Spleen (tissue), 7 donors: Measurements from ENCODE around the gene MYOCD.

Experiments used
- POLR2A ChIP-seq, 3 donors: fragments of 450-650 bp; IDR thresholded peaks; one replicate each; pipeline ENCODE4 v1.5.1; 2017; ENCODE audit warnings: antibody characterized with exemption in 3 of 3, mild to moderate bottlenecking in 1 of 3
- POLR2AphosphoS5 ChIP-seq, 3 donors: sonication (generic); formaldehyde crosslinking; IDR thresholded peaks; one replicate each; pipeline ENCODE4 v1.5.1; 2017; ENCODE audit warnings: antibody characterized with exemption in 3 of 3
- TF ChIP-seq, protein P1 (sequence below), 11 experiments: fragments of 200-600 bp in 7 of 11; fragments of 450-650 bp in 4 of 11; sonication (generic) in 4 of 11; IDR thresholded peaks in 8 of 11; conservative IDR thresholded peaks in 3 of 11; 1 replicate in 7 of 11; 2 replicates in 4 of 11; pipeline versions ENCODE4 v1.4.0 to v1.8.0; 2016 to 2021; ENCODE audit warnings: antibody characterized with exemption in 11 of 11, inconsistent platforms in 4 of 11, mild to moderate bottlenecking in 1 of 11
- donor health status: DM: no; HTN: no; CAD: no; lungs with moderate emphysema.
- donor health status: DM: no; HTN: no; CAD: no.
- donor health status: DM: no; HTN: no; CAD: no.

GRCh38 chr17:12637745-12638651 is 27.7 kb upstream of the MYOCD start:
- TF ChIP-seq, protein P1, sequence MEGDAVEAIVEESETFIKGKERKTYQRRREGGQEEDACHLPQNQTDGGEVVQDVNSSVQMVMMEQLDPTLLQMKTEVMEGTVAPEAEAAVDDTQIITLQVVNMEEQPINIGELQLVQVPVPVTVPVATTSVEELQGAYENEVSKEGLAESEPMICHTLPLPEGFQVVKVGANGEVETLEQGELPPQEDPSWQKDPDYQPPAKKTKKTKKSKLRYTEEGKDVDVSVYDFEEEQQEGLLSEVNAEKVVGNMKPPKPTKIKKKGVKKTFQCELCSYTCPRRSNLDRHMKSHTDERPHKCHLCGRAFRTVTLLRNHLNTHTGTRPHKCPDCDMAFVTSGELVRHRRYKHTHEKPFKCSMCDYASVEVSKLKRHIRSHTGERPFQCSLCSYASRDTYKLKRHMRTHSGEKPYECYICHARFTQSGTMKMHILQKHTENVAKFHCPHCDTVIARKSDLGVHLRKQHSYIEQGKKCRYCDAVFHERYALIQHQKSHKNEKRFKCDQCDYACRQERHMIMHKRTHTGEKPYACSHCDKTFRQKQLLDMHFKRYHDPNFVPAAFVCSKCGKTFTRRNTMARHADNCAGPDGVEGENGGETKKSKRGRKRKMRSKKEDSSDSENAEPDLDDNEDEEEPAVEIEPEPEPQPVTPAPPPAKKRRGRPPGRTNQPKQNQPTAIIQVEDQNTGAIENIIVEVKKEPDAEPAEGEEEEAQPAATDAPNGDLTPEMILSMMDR (IDR thresholded peaks at IDR 0.05 in 8 of 11, conservative IDR thresholded peaks at IDR 0.05 in 3 of 11) = no peak
- TF ChIP-seq POLR2A (IDR thresholded peaks at IDR 0.05) = no peak
- no peak for TF ChIP-seq POLR2AphosphoS5 (IDR thresholded peaks at IDR 0.05)
